ENCODE results near the gene SMC4. TPM values are rescaled to one million over a fixed set of nuclear protein-coding genes. Genes with fewer than 3 reads are reported as not detected.

SMC4 gene
- total RNA-seq, 1 experiment from 2014 or later, result 116 TPM

- no peak for DNase-seq (ENCODE audit: unreplicated experiment)
- H3K4me1 Mint-ChIP-seq (ENCODE audit: insufficient read depth, unreplicated experiment), result no peaks in the 10 kb centered on the region
- no peak overlapping the region for H3K27ac Mint-ChIP-seq (ENCODE audit: low read depth, unreplicated experiment)
- ChIA-PET CTCF (interaction anchor here (1.1 kb wide), 1 partner anchor 26 kb away, joined by 3 read pairs; no protein-coding TSS in a partner anchor), POLR2A (no interaction called here)
- TF ChIP-seq, protein P1, sequence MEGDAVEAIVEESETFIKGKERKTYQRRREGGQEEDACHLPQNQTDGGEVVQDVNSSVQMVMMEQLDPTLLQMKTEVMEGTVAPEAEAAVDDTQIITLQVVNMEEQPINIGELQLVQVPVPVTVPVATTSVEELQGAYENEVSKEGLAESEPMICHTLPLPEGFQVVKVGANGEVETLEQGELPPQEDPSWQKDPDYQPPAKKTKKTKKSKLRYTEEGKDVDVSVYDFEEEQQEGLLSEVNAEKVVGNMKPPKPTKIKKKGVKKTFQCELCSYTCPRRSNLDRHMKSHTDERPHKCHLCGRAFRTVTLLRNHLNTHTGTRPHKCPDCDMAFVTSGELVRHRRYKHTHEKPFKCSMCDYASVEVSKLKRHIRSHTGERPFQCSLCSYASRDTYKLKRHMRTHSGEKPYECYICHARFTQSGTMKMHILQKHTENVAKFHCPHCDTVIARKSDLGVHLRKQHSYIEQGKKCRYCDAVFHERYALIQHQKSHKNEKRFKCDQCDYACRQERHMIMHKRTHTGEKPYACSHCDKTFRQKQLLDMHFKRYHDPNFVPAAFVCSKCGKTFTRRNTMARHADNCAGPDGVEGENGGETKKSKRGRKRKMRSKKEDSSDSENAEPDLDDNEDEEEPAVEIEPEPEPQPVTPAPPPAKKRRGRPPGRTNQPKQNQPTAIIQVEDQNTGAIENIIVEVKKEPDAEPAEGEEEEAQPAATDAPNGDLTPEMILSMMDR (IDR thresholded peaks at IDR 0.05; ENCODE audit: unreplicated experiment), result no peak
- H3K4me3 Mint-ChIP-seq (ENCODE audit: unreplicated experiment), result no peak overlapping the region
- intact Hi-C loops (cut with micrococcal nuclease), result no loop called here
- no TSS peak for BruUV-seq (replicated peaks)
- peaks cover 14% of the 10 kb centered on the region for H3K27me3 Mint-ChIP-seq (ENCODE audit: insufficient read depth, unreplicated experiment)
- no peaks in the 10 kb centered on the region for H3K9me3 Mint-ChIP-seq (ENCODE audit: unreplicated experiment)
- no peaks in the 10 kb centered on the region for H3K36me3 Mint-ChIP-seq (ENCODE audit: insufficient read depth, unreplicated experiment)
These were observed 60.1 kb downstream of the SMC4 start for GRCh38 chr3:160459450-160459970.

GRCh38 chr3:160460033-160460432, 60.6 kb downstream of the SMC4 start:
- TF ChIP-seq, protein P1 (IDR thresholded peaks at IDR 0.05; ENCODE audit: unreplicated experiment), result no peak
- no peak for DNase-seq (ENCODE audit: unreplicated experiment)
- H3K9me3 Mint-ChIP-seq (ENCODE audit: unreplicated experiment), result no peaks in the 10 kb centered on the region
- POLR2A ChIA-PET, result no interaction called here
- H3K4me3 Mint-ChIP-seq (ENCODE audit: unreplicated experiment), result no peak overlapping the region
- H3K27ac Mint-ChIP-seq (ENCODE audit: low read depth, unreplicated experiment), result no peak overlapping the region
- intact Hi-C loops (cut with micrococcal nuclease), result no loop called here
- peaks cover 14% of the 10 kb centered on the region for H3K27me3 Mint-ChIP-seq (ENCODE audit: insufficient read depth, unreplicated experiment)
- H3K36me3 Mint-ChIP-seq (ENCODE audit: insufficient read depth, unreplicated experiment), result no peaks in the 10 kb centered on the region
- no peaks in the 10 kb centered on the region for H3K4me1 Mint-ChIP-seq (ENCODE audit: insufficient read depth, unreplicated experiment)
- CTCF ChIA-PET, result interaction anchor here (0.6 to 1.1 kb wide), 2 partner anchors 26 to 364 kb away, joined by 3 read pairs; no protein-coding TSS in a partner anchor
- BruUV-seq (replicated peaks), result no TSS peak

DNA sequence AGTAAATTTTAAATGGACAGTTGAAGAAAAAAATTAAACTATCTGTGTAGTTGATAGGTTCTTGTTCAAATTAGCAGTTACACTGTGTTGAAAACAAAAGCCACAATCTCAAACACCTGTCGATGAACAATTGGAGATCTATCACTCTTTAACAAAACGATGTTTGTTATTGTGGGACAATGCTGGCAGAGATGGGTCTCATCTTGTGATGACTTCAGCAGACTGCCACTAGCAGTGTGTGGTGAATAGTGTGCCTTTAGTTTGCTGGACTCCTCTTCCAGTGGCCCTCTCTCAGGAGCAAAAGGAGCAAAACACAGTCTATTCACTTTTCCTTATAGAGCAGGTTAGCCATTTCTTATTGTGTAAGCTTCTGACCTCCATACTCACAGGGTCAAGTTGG, 64.9 kb downstream of the SMC4 start:
- H3K36me3 Mint-ChIP-seq (ENCODE audit: insufficient read depth, unreplicated experiment), result no peaks in the 10 kb centered on the region
- H3K27me3 Mint-ChIP-seq (ENCODE audit: insufficient read depth, unreplicated experiment), result no peaks in the 10 kb centered on the region
- no peak for DNase-seq (ENCODE audit: unreplicated experiment)
- ChIA-PET CTCF (interaction anchor here (1.1 to 1.5 kb wide), 3 partner anchors 9 to 17 kb away, joined by 3 to 4 read pairs (median 3); no protein-coding TSS in a partner anchor), POLR2A (interaction anchor here (0.6 to 2.4 kb wide), 2 partner anchors 10 to 14 kb away, joined by 4 to 15 read pairs; partner anchors contain the start of gene TRIM59)
- intact Hi-C loops (cut with micrococcal nuclease), result no loop called here
- no TSS peak for BruUV-seq (replicated peaks)
- H3K27ac Mint-ChIP-seq (ENCODE audit: low read depth, unreplicated experiment), result no peak overlapping the region
- peaks cover 8% of the 10 kb centered on the region for H3K9me3 Mint-ChIP-seq (ENCODE audit: unreplicated experiment)
- no peak overlapping the region for H3K4me3 Mint-ChIP-seq (ENCODE audit: unreplicated experiment)
- no peaks in the 10 kb centered on the region for H3K4me1 Mint-ChIP-seq (ENCODE audit: insufficient read depth, unreplicated experiment)
- TF ChIP-seq, protein P1 (IDR thresholded peaks at IDR 0.05; ENCODE audit: unreplicated experiment), result no peak

- TF ChIP-seq, protein P1 (IDR thresholded peaks at IDR 0.05; ENCODE audit: unreplicated experiment), result no peak
- Mint-ChIP-seq H3K9me3 (ENCODE audit: unreplicated experiment) (peaks cover 14% of the 10 kb centered on the region), H3K27me3 (ENCODE audit: insufficient read depth, unreplicated experiment) (no peaks in the 10 kb centered on the region), H3K27ac (ENCODE audit: low read depth, unreplicated experiment) (no peak overlapping the region), H3K4me1 (ENCODE audit: insufficient read depth, unreplicated experiment) (no peaks in the 10 kb centered on the region), H3K4me3 (ENCODE audit: unreplicated experiment) (no peak overlapping the region), H3K36me3 (ENCODE audit: insufficient read depth, unreplicated experiment) (no peaks in the 10 kb centered on the region)
- intact Hi-C loops (cut with micrococcal nuclease), result no loop called here
- no TSS peak for BruUV-seq (replicated peaks)
- ChIA-PET POLR2A (interaction anchor here (0.6 to 2.4 kb wide), 3 partner anchors 10 to 15 kb away, joined by 3 to 15 read pairs (median 4); partner anchors contain the start of gene TRIM59), CTCF (interaction anchor here (1.1 to 1.5 kb wide), 3 partner anchors 10 to 16 kb away, joined by 3 to 4 read pairs (median 3); no protein-coding TSS in a partner anchor)
- no peak for DNase-seq (ENCODE audit: unreplicated experiment)
These were observed 65.5 kb downstream of the SMC4 start for GRCh38 chr3:160464971-160465370.
